ENCODE measurements around the gene RTP3. TPM values are rescaled to one million over a fixed set of nuclear protein-coding genes. Genes with fewer than 3 reads are reported as not detected.
"Not testable (repeated sequence)": the region's sequence is repeated elsewhere in the genome, so short reads cannot be mapped to it uniquely, and the experiment has no call there.

Gene RTP3
- total RNA-seq, 3 donors from 2014 or later, result not detected

- Histone ChIP-seq H3K36me3 (ENCODE audit: low read depth) (no peaks in the 10 kb centered on the region), H3K4me3 (no peak overlapping the region), H3K9me3 (no peaks in the 10 kb centered on the region), H3K4me1 (ENCODE audit: low read depth) (no peaks in the 10 kb centered on the region)
- ATAC-seq (no peak), DNase-seq (no peak)
- TF ChIP-seq, protein P1, sequence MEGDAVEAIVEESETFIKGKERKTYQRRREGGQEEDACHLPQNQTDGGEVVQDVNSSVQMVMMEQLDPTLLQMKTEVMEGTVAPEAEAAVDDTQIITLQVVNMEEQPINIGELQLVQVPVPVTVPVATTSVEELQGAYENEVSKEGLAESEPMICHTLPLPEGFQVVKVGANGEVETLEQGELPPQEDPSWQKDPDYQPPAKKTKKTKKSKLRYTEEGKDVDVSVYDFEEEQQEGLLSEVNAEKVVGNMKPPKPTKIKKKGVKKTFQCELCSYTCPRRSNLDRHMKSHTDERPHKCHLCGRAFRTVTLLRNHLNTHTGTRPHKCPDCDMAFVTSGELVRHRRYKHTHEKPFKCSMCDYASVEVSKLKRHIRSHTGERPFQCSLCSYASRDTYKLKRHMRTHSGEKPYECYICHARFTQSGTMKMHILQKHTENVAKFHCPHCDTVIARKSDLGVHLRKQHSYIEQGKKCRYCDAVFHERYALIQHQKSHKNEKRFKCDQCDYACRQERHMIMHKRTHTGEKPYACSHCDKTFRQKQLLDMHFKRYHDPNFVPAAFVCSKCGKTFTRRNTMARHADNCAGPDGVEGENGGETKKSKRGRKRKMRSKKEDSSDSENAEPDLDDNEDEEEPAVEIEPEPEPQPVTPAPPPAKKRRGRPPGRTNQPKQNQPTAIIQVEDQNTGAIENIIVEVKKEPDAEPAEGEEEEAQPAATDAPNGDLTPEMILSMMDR (IDR thresholded peaks at IDR 0.05), result no peak
- intact Hi-C loops (cut with DNase I, micrococcal nuclease), result no loop called here
These were observed 22.2 kb downstream of the RTP3 start for GRCh38 chr3:46519952-46520351.

- Histone ChIP-seq H3K4me3 (no peak overlapping the region), H3K4me1 (ENCODE audit: low read depth) (no peaks in the 10 kb centered on the region), H3K9me3 (no peaks in the 10 kb centered on the region), H3K36me3 (ENCODE audit: low read depth) (no peaks in the 10 kb centered on the region)
- TF ChIP-seq, protein P1 (IDR thresholded peaks at IDR 0.05), result no peak
- intact Hi-C loops (cut with DNase I, micrococcal nuclease), result no loop called here
- DNase-seq (no peak), ATAC-seq (no peak)
These were observed 22.8 kb downstream of the RTP3 start for GRCh38 chr3:46520531-46520930.

GRCh38 chr3:46521096-46521495, 23.3 kb downstream of the RTP3 start:
- H3K4me3 ChIP-seq, result no peak overlapping the region
- H3K9me3 ChIP-seq, result no peaks in the 10 kb centered on the region
- H3K4me1 ChIP-seq (ENCODE audit: low read depth), result no peaks in the 10 kb centered on the region
- no peaks in the 10 kb centered on the region for H3K36me3 ChIP-seq (ENCODE audit: low read depth)
- ATAC-seq, result no peak
- intact Hi-C loops (cut with DNase I, micrococcal nuclease), result no loop called here
- TF ChIP-seq, protein P1 (IDR thresholded peaks at IDR 0.05), result no peak
- no peak for DNase-seq

GRCh38 chr3:46522201-46522600, 24.4 kb downstream of the RTP3 start:
- H3K9me3 ChIP-seq; ATAC-seq; H3K36me3 ChIP-seq (ENCODE audit: low read depth); DNase-seq; H3K4me3 ChIP-seq; H3K4me1 ChIP-seq (ENCODE audit: low read depth); intact Hi-C loops (cut with DNase I, micrococcal nuclease): not testable (repeated sequence)

DNA sequence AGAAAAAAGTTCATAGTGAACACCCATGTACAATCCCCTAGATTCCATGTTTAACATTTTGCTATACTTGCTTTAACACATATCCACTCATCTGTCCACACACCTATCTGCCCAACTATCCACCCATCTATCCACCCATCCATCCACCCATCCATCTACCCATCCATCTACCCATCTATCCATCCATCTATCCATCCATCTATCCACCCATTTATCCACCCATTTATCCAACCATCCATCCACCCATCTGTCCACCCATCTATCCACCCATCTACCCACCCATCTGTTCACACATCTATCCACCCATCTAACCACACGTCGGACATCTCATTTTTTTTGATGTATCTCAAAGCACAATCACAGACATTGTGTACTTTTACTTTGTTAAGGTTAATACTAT, 25.8 kb downstream of the RTP3 start:
- intact Hi-C loops (cut with DNase I, micrococcal nuclease), result no loop called here

DNA sequence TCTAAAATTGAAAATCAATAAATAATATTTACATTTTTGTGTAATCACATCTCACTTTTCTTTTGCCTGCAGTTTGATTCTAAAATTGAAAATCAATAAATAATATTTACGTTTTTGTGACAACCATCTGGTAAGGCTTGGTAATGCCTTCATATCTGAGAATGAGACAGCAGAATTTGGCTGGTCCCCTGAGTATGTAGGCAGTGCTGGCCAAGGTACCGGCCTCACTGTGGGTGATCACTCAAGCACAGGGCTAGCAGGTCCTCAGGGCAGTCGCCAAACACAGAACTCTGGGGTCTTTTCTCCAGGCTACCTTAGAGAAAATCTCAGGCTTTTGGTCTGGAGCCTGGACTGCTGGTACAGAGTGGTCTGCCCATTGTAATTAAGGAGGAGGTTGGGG, 26.2 kb downstream of the RTP3 start:
- no peak for ATAC-seq
- DNase-seq, result no peak
- TF ChIP-seq, protein P1 (IDR thresholded peaks at IDR 0.05), result no peak
- H3K36me3 ChIP-seq (ENCODE audit: low read depth), result no peaks in the 10 kb centered on the region
- intact Hi-C loops (cut with DNase I, micrococcal nuclease), result no loop called here
- no peaks in the 10 kb centered on the region for H3K9me3 ChIP-seq
- H3K4me1 ChIP-seq (ENCODE audit: low read depth), result no peaks in the 10 kb centered on the region
- no peak overlapping the region for H3K4me3 ChIP-seq

More for the DNA sequence above, 25.8 kb downstream of the RTP3 start:
- ATAC-seq (no peak), DNase-seq (no peak)
- TF ChIP-seq, protein P1 (IDR thresholded peaks at IDR 0.05), result no peak
- no peaks in the 10 kb centered on the region for H3K4me1 ChIP-seq (ENCODE audit: low read depth)
- no peak overlapping the region for H3K4me3 ChIP-seq
- no peaks in the 10 kb centered on the region for H3K36me3 ChIP-seq (ENCODE audit: low read depth)
- H3K9me3 ChIP-seq, result no peaks in the 10 kb centered on the region

Data from mucosa of descending colon (tissue), 3 donors.